Left lung (tissue), 10 donors: ENCODE results near the gene RYR3. TPM values are rescaled to one million over a fixed set of nuclear protein-coding genes. Genes with fewer than 3 reads are reported as not detected.
A peak's percentile ranks its signal among the peaks of the same experiment; 100 is the strongest.

Experiments
- ATAC-seq: fragments of 200-7000 bp; cut with Tn5 transposase; one replicate; pipeline ENCODE4 v1.9.1; 2020; ENCODE audit warnings: moderate library complexity
- DNase-seq, 4 donors: peaks; one replicate each; pipeline ENCODE4 v3.0.0-alpha.2; 2013 to 2020
- H3K27ac ChIP-seq, 2 donors: fragments of 200-600 bp; sonication (generic) in 1 of 2; one replicate each; pipeline versions ENCODE4 v1.5.0 to v1.8.0; 2020 to 2021
- H3K27me3 ChIP-seq, 2 donors: fragments of 200-600 bp; sonication (generic) in 1 of 2; one replicate each; pipeline versions ENCODE4 v1.5.0 to v1.8.0; 2020 to 2021
- H3K36me3 ChIP-seq, 2 donors: fragments of 200-600 bp; sonication (generic) in 1 of 2; one replicate each; pipeline versions ENCODE4 v1.5.0 to v1.8.0; 2020 to 2021
- H3K4me1 ChIP-seq, 2 donors: fragments of 200-600 bp; one replicate each; pipeline ENCODE4 v1.8.0; 2021
- H3K4me3 ChIP-seq, 2 donors: fragments of 200-600 bp; sonication (generic) in 1 of 2; one replicate each; pipeline versions ENCODE4 v1.5.0 to v1.8.0; 2020 to 2021; ENCODE audit warnings: mild to moderate bottlenecking in 1 of 2
- H3K9me3 ChIP-seq, 2 donors: fragments of 200-600 bp; sonication (generic) in 1 of 2; one replicate each; pipeline versions ENCODE4 v1.5.0 to v1.8.0; 2020 to 2021
- CTCF ChIP-seq, 2 donors: fragments of 200-600 bp; sonication (generic) in 1 of 2; IDR thresholded peaks; one replicate each; pipeline versions ENCODE4 v1.5.0 to v1.8.0; 2021; ENCODE audit warnings: antibody characterized with exemption in 2 of 2
- intact Hi-C, 2 donors: fragments of 100-400 bp; cut with DNase I; formaldehyde crosslinking; loops; one replicate each; pipeline versions ENCODE4 v1.11.2 to v1.14.2; 2022
- polyA plus RNA-seq, 6 donors: library from polyadenylated mRNA; unstranded; fragments of 120-200 nt; gene quantifications; one replicate each; pipeline ENCODE4 v1.2.1, GENCODE V29; 2013; ENCODE audit not compliant: insufficient read length in 6 of 6
- total RNA-seq, 2 donors: library from RNA; stranded (reverse); fragmentation: NEBNext Ultra II Directional; extraction: Animal tissue kit (Norgen Biotek cat#: 25700); gene quantifications; one replicate each; pipeline ENCODE4 v1.2.1, GENCODE V29; 2021
- donor health status: DM: no; HTN: yes; CAD: no.
- donor health status: DM: no; HTN: no; CAD: no.

The RYR3 gene
- total and polyA plus RNA-seq, 8 donors, result 0.24 to 12.6 (median 8.6) TPM

- DNase-seq (no peak), ATAC-seq (no peak)
- Histone ChIP-seq H3K27me3 (no peaks in the 10 kb centered on the region), H3K9me3 (no peaks in the 10 kb centered on the region), H3K36me3 (no peaks in the 10 kb centered on the region), H3K4me3 (no peak overlapping the region), H3K27ac (no peak overlapping the region), H3K4me1 (no peaks in the 10 kb centered on the region)
- intact Hi-C loops, result no loop called here
- TF ChIP-seq CTCF (IDR thresholded peaks at IDR 0.05), result no peak
Measured at GRCh38 chr15:33279613-33280205, 31.1 kb upstream of the RYR3 start.

- no peaks in the 10 kb centered on the region for H3K4me1 ChIP-seq
- ATAC-seq (no peak), DNase-seq (no peak)
- no peaks in the 10 kb centered on the region for H3K9me3 ChIP-seq
- intact Hi-C loops, result no loop called here
- H3K4me3 ChIP-seq, result no peak overlapping the region
- no peaks in the 10 kb centered on the region for H3K27me3 ChIP-seq
- no peaks in the 10 kb centered on the region for H3K36me3 ChIP-seq
- no peak for TF ChIP-seq CTCF (IDR thresholded peaks at IDR 0.05)
- H3K27ac ChIP-seq, result no peak overlapping the region
Measured at GRCh38 chr15:33282226-33283020, 28.3 kb upstream of the RYR3 start.

- Histone ChIP-seq H3K27me3 (no peaks in the 10 kb centered on the region), H3K36me3 (no peaks in the 10 kb centered on the region), H3K4me1 (no peaks in the 10 kb centered on the region), H3K4me3 (no peak overlapping the region), H3K27ac (no peak overlapping the region), H3K9me3 (no peaks in the 10 kb centered on the region)
- no peak for TF ChIP-seq CTCF (IDR thresholded peaks at IDR 0.05)
- intact Hi-C loops, result no loop called here
- ATAC-seq (no peak), DNase-seq (no peak)
Measured at GRCh38 chr15:33283576-33283975, 27.2 kb upstream of the RYR3 start.

- H3K27me3 ChIP-seq, result no peaks in the 10 kb centered on the region
- DNase-seq, result no peak
- no peak overlapping the region for H3K27ac ChIP-seq
- H3K36me3 ChIP-seq, result no peaks in the 10 kb centered on the region
- TF ChIP-seq CTCF (IDR thresholded peaks at IDR 0.05), result no peak
- no peak overlapping the region for H3K4me3 ChIP-seq
- peak; percentile 37 for ATAC-seq
- H3K9me3 ChIP-seq, result no peaks in the 10 kb centered on the region
- no peaks in the 10 kb centered on the region for H3K4me1 ChIP-seq
- intact Hi-C loops, result no loop called here
Measured at GRCh38 chr15:33284336-33284735, 26.4 kb upstream of the RYR3 start.

GRCh38 chr15:33292717-33293307 lies 18.0 kb upstream of the RYR3 start:
- Histone ChIP-seq H3K9me3 (no peaks in the 10 kb centered on the region), H3K4me1 (no peaks in the 10 kb centered on the region), H3K4me3 (no peak overlapping the region), H3K27ac (no peak overlapping the region), H3K36me3 (no peaks in the 10 kb centered on the region), H3K27me3 (peaks cover 0 to 13% of the 10 kb centered on the region in 2 donors)
- DNase-seq, result peak in 2 of 4 donors; percentile 51 to 67
- ATAC-seq, result peak; percentile 91
- TF ChIP-seq CTCF (IDR thresholded peaks at IDR 0.05), result peak; percentile 48 to 64
- intact Hi-C loops, result no loop called here
